Measurements from ENCODE around the gene SDK1.

GRCh38 chr7:4267341-4268039, 966.4 kb downstream of the SDK1 start:
- no peak for TF ChIP-seq CTCF (IDR thresholded peaks at IDR 0.05)
- no peak for TF ChIP-seq POLR2A (IDR thresholded peaks at IDR 0.05)
